Memory B cell (primary cell): ENCODE results near the gene EPHA1.

ENCODE experiments used
- ATAC-seq: fragments of 150-1000 bp; cut with Tn5 transposase; 2 replicates; pipeline ENCODE4 v1.10.0; 2021; ENCODE audit warnings: low read depth, mild to moderate bottlenecking, moderate library complexity
- DNase-seq, 2 donors: peaks; one replicate each; pipeline ENCODE4 v3.0.0; 2022; ENCODE audit warnings: low spot score in 2 of 2
- H3K27ac Mint-ChIP-seq: one replicate; pipeline ENCODE4 v1.8.0; 2022; ENCODE audit warnings: mild to moderate bottlenecking, moderate library complexity, mixed read lengths
- H3K27me3 Mint-ChIP-seq: one replicate; pipeline ENCODE4 v1.8.0; 2022; ENCODE audit warnings: mixed read lengths
- H3K36me3 Mint-ChIP-seq: one replicate; pipeline ENCODE4 v1.8.0; 2022; ENCODE audit warnings: mild to moderate bottlenecking, mixed read lengths
- H3K4me1 Mint-ChIP-seq: one replicate; pipeline ENCODE4 v1.8.0; 2022; ENCODE audit warnings: mixed read lengths
- H3K4me3 Mint-ChIP-seq: one replicate; pipeline ENCODE4 v1.8.0; 2022; ENCODE audit warnings: mild to moderate bottlenecking, moderate library complexity, mixed read lengths
- H3K9me3 Mint-ChIP-seq: one replicate; pipeline ENCODE4 v1.8.0; 2022; ENCODE audit warnings: mixed read lengths

EPHA1 gene

DNA sequence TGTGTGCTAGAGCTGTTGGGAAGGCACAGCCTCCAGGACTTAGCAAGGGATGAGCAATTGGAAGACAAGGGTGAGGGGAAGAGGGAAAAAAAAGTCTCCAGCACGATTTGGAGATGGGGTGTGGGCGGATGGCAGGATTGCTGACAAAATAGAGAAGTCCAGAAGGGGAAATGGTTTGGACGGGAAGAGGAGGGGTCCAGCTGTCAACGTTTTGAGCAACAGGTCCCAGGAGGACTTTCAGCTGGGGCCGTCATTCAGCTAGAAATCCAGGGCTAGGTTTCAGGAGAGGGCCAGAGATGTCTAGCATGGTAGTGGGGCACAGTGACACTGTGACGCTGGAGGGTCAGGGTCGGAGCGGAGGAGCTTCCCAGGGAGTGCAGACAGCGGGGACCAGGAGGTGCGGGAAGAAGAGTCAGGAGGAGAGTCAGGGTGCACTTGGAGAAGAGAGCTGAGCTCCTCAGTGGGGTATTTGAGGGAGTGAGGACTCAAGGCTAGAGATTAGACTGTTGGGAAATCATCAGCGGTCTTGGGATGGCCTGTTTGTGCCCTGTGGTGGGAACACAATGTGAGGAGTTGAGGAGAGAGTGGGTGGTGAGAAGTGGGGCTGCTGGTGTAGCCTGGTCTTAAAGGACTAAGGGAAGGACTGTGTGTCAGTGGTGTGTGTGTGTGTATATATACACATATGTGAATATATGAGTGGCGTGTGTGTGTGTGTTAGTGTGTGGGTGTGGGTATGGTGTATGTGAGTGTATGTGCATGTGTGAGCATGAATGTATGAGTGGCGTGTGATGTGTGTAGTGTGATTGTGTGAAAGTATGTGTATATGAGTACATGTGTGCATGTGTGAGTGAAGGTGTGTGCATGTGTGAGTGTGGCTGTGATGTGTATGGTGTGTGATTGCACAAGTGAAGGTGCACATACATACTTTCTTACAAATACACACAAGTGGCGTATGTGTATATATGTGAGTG lies 23.7 kb downstream of the EPHA1 start:
- DNase-seq = no peak
- Mint-ChIP-seq H3K9me3 (no peaks in the 10 kb centered on the region), H3K4me3 (no peak overlapping the region), H3K4me1 (peaks cover 2% of the 10 kb centered on the region), H3K27ac (no peak overlapping the region), H3K27me3 (no peaks in the 10 kb centered on the region), H3K36me3 (peaks cover 2% of the 10 kb centered on the region)
- ATAC-seq = no peak

DNA sequence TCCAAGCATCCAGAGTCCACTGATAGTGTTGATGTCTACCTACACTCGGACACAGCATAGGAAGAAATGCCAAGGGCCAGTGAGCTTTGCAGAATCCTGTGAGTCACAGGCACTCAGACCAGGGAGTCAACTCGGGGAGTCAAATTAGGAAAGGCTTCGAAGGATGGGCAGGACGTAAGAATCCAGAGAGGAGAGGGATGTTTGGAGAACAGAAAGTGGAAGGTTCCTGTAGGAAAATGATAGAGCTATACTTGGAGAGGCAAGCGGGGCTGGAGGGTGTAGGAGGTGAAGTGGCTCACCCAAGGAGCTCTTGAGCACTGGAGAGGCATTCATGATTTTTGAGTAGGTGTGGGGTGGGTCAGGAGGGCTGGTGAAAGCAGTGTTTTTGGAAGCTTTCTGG lies 24.5 kb downstream of the EPHA1 start:
- H3K36me3 Mint-ChIP-seq = no peaks in the 10 kb centered on the region
- DNase-seq (no peak), ATAC-seq (no peak)
- H3K9me3 Mint-ChIP-seq = no peaks in the 10 kb centered on the region
- H3K4me1 Mint-ChIP-seq = peaks cover 9% of the 10 kb centered on the region
- no peak overlapping the region for H3K4me3 Mint-ChIP-seq
- no peak overlapping the region for H3K27ac Mint-ChIP-seq
- no peaks in the 10 kb centered on the region for H3K27me3 Mint-ChIP-seq

DNA sequence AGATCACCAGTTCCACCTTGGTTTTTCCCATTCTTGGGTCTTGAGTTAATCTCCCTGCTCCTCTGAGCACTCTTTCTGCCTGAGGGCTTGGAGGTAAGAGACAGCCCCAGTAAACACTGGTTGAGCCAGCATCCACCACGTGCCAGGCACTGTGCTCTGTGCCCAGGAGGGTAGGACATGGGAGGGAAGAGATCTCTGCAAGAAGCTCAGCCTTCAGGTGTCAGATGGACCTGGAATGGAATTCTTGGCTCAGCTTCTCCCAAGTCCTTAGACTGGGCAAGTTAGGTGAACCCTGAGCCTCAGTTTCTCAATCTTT lies 25.1 kb downstream of the EPHA1 start:
- Mint-ChIP-seq H3K9me3 (no peaks in the 10 kb centered on the region), H3K27me3 (no peaks in the 10 kb centered on the region), H3K27ac (no peak overlapping the region), H3K36me3 (no peaks in the 10 kb centered on the region), H3K4me3 (no peak overlapping the region), H3K4me1 (peaks cover 10% of the 10 kb centered on the region)
- no peak for DNase-seq
- ATAC-seq = no peak

DNA sequence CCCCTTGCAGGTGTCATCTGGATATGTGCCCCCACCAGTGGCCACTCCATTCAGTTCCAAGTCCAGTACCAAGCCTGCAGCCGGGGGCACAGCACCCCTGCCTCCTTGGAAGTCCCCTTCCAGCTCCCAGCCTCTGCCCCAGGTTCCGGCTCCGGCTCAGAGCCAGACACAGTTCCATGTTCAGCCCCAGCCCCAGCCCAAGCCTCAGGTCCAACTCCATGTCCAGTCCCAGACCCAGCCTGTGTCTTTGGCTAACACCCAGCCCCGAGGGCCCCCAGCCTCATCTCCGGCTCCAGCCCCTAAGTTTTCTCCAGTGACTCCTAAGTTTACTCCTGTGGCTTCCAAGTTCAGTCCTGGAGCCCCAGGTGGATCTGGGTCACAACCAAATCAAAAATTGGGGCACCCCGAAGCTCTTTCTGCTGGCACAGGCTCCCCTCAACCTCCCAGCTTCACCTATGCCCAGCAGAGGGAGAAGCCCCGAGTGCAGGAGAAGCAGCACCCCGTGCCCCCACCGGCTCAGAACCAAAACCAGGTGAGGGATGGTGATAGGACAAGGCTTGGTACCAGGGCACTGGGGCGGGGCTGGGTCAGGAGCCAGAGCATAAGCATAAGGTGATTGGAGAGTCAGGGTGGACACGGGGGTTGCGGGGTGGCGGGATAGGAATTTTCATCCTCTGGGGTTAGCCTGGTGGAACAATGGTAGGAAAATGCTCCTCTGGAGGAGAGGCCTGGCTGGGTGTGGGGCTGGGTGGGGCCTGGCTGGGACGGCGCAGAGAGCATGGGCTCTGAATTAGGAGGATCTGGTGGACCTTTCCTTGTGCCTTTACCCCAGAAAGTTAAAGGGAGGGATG lies 25.6 kb downstream of the EPHA1 start:
- Mint-ChIP-seq H3K9me3 (no peaks in the 10 kb centered on the region), H3K36me3 (no peaks in the 10 kb centered on the region), H3K27me3 (no peaks in the 10 kb centered on the region), H3K4me1 (peaks cover 10% of the 10 kb centered on the region), H3K27ac (no peak overlapping the region), H3K4me3 (peak overlapping the region; percentile 54)
- no peak for ATAC-seq
- DNase-seq = no peak

DNA sequence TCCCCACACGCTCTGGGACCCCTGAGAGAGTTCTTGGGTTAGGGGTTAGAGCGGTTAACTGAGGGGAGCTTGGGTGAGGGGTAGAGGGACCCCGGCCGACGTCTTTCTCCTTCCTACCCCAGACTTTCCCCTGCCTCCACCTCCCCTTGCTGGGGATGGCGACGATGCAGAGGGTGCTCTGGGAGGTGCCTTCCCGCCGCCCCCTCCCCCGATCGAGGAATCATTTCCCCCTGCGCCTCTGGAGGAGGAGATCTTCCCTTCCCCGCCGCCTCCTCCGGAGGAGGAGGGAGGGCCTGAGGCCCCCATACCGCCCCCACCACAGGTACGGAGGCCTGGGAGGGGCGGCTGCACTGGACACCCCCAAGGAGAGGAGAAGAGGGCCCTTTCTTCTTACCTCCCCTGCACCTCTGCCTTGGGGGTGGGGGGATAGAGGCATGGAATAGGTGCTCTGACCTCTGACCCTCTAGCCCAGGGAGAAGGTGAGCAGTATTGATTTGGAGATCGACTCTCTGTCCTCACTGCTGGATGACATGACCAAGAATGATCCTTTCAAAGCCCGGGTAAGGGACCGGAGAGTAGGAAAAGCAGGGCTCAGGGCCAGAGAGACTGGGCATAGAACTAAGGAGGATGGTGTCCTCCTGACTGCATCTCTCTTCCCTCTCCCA lies 26.4 kb downstream of the EPHA1 start:
- Mint-ChIP-seq H3K27ac (no peak overlapping the region), H3K36me3 (no peaks in the 10 kb centered on the region), H3K27me3 (no peaks in the 10 kb centered on the region), H3K9me3 (no peaks in the 10 kb centered on the region), H3K4me1 (peaks cover 10% of the 10 kb centered on the region), H3K4me3 (peak overlapping the region; percentile 57)
- no peak for ATAC-seq
- no peak for DNase-seq

DNA sequence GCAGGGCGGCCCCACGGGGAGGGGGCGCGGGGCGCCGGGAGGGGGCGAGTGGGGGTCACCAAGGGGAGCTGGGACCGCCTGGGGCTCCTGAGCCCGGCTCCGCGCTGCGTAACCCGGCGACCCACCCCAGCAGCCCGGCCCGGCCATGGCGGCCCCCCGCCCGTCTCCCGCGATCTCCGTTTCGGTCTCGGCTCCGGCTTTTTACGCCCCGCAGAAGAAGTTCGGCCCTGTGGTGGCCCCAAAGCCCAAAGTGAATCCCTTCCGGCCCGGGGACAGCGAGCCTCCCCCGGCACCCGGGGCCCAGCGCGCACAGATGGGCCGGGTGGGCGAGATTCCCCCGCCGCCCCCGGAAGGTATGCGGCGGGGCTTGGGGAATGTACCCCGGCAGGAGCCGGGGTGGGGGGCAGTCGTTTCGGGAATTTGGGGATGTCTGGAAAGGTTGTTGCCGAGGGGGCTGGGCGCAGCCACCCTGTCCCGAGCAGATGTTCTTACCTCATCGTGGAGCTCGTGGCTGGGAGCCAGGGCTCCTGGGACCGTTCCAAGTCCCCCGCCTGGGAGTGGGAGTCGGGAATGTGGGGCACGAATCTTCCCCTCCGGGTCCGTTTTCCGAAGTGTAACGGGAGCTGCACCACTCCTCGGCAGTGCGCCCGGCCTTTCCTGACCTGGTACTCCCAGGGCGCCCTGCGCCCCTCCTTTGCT lies 27.1 kb downstream of the EPHA1 start:
- peak overlapping the region; percentile 51 for H3K4me3 Mint-ChIP-seq
- no peaks in the 10 kb centered on the region for H3K36me3 Mint-ChIP-seq
- H3K4me1 Mint-ChIP-seq = peaks cover 10% of the 10 kb centered on the region
- no peaks in the 10 kb centered on the region for H3K27me3 Mint-ChIP-seq
- no peaks in the 10 kb centered on the region for H3K9me3 Mint-ChIP-seq
- H3K27ac Mint-ChIP-seq = no peak overlapping the region
- ATAC-seq = peak; percentile 2
- DNase-seq = no peak

DNA sequence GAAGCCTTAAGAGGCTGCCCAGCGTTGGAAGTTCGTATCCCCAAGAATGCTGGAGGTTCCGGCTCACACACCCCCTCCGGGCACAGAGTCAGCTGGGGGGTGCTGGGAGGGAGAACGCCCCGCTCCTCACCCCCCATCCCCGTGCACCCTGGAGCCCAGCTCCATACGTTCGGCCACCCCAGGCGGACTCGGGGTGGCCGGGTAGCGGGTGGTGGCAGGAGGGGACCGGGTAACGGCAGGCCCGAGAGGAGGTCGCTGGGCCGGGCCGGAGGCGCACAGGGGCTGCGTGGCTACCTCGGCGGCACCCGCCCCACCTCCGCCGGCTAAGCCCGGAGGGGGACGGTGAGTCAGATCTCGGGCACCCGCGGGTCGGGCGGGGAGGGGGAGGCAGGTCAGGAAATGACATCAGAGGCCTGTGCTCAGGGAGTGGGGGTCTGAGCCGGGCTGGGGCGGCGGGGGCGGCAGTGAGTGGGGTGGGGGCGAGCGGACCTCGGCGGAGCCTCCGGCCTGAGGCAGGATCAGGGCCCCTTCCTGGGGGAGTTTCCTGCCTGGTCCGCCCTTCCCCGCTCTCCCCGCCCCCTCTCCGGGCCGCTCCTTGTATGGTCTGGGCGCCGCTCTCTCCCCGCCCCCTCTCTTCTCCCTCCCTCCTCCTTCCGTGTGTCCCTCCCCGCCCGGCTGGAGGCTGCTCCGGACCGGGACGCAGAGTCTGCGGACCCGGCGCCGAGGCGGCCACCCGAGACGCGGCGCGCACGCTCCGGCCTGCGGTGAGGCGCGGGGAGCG lies 27.8 kb downstream of the EPHA1 start, which contains the start of gene ZYX:
Gene ZYX, plus strand, starts transcription at position 700 of the 781 bp plus-strand sequence. CDS start 227 bp downstream, outside the sequence.
- ATAC-seq = peak; percentile 73
- peak; percentile 71 to 73 for DNase-seq
- Mint-ChIP-seq H3K4me3 (peak within 1 kb of the TSS; percentile 85), H3K4me1 (peaks cover 14% of the 10 kb centered on the region), H3K27ac (peak within 1 kb of the TSS; percentile 83), H3K36me3 (no peaks in the 10 kb centered on the region), H3K9me3 (no peaks in the 10 kb centered on the region), H3K27me3 (no peaks in the 10 kb centered on the region)

DNA sequence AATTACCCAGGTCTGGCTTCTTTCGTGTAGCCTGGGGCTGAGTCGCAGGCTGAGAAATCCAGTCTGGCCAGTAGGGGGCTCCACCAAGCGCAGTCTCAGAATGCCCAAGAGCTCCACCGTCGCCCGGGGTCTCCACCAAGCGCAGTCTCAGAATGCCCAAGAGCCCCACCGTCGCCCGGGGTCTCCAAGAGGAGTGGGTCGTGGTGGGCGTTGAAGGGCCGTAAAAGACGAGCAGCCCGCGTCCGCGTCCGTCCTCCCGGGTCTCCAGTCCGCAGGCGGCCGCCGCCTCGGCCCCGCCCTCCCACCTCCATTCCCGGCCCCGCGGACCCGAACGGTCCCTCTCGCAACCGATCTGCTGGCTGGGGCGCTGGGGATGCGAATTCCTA lies 28.4 kb downstream of the EPHA1 start:
- peak overlapping the region; percentile 85 for H3K4me3 Mint-ChIP-seq
- H3K9me3 Mint-ChIP-seq = no peaks in the 10 kb centered on the region
- no peaks in the 10 kb centered on the region for H3K36me3 Mint-ChIP-seq
- H3K27ac Mint-ChIP-seq = peak overlapping the region; percentile 83
- peaks cover 17% of the 10 kb centered on the region for H3K4me1 Mint-ChIP-seq
- DNase-seq = peak; percentile 90 to 95
- ATAC-seq = peak; percentile 65
- no peaks in the 10 kb centered on the region for H3K27me3 Mint-ChIP-seq

DNA sequence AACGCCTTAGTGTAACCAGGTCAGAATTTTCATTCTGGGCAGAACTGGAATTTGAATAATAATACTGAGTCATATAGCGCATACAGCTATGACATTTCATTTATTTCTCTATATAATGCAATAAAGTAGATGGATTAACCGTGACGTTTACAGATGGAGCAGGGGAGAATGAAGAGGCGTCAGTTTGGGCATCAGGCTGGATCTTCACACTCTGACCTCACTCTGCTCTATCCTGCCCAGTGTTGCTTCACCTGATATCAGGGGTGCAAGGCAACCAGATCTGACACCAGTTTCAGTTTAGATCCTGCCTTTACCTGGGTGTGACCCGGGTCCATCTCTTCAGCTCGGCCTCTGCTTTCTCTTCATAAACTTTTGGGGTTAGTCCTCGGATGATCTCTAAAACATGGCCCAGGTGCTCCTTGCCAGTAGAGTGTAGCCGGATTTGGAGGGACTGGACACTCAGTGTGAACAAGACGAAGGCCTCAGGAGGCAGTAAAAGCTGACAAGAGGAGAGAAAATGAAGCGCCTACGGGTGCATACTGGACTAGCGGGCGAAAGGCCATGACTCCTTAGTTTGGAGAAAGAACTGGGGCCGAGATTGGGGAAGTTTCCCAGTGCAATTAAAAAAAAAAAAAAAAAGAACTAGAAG lies 28.9 kb downstream of the EPHA1 start:
- no peak for DNase-seq
- H3K27me3 Mint-ChIP-seq = no peaks in the 10 kb centered on the region
- H3K9me3 Mint-ChIP-seq = no peaks in the 10 kb centered on the region
- no peaks in the 10 kb centered on the region for H3K36me3 Mint-ChIP-seq
- peak overlapping the region; percentile 85 for H3K4me3 Mint-ChIP-seq
- no peak for ATAC-seq
- peaks cover 22% of the 10 kb centered on the region for H3K4me1 Mint-ChIP-seq
- H3K27ac Mint-ChIP-seq = peak overlapping the region; percentile 83

DNA sequence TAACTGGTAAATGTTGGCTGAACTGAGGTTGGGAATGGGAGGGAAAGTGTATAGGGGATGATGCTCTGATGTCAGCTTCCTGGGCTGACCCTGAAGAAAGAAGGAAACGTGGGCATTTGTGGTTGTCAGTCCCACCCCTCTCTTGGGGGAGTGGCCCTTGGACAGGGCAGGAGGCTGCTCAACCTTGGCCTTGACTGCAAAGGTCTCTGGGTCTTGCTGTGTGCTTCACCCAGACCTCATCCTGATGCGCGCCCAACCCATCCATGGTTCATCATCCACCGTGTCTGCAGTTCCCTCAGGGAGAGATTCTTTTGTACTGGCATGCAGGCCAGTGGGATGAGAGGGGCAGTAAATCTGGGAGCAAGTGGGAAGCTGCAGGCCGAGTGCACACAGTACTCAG lies 32.3 kb downstream of the EPHA1 start:
- Mint-ChIP-seq H3K4me3 (no peak overlapping the region), H3K27ac (no peak overlapping the region), H3K9me3 (no peaks in the 10 kb centered on the region), H3K4me1 (peaks cover 37% of the 10 kb centered on the region), H3K36me3 (no peaks in the 10 kb centered on the region), H3K27me3 (no peaks in the 10 kb centered on the region)
- ATAC-seq (no peak), DNase-seq (no peak)

DNA sequence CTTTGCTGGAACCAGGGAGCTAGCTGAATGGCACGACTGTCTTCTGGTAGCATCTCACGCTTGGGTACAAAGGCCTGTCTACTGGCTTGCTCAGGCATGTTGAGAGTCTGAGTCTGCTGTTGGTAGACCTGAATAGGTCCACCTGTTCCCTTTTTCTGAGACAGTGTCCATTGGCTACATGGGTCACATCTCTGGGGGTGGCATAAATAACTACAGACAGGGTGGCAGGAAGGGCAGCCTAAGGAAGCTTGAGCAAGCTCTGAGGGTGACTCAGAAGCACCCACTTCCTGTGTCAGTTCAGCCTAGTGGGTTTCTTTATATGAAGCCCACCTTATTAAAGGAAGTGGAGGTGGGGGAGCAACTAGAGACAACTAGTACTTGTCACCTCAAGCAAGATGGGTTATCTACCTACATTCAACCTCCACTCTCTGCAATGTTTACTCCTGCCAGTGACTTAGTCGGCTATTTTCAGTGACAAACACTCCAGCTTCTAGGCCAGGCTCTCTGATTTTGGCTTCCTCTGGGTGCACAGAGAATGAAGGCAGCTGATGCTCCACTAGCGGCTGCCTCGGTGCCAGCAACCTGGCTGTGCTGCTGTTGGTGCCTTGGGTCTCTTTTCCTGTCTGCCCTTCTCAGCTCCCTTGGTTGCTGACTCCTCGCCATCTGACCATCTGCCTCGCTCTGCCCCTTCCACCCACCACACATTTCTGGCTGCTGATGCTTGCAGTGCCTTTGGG lies 33.2 kb downstream of the EPHA1 start:
- Mint-ChIP-seq H3K4me1 (peaks cover 37% of the 10 kb centered on the region), H3K4me3 (peak overlapping the region; percentile 21), H3K36me3 (no peaks in the 10 kb centered on the region), H3K9me3 (no peaks in the 10 kb centered on the region), H3K27ac (no peak overlapping the region), H3K27me3 (no peaks in the 10 kb centered on the region)
- ATAC-seq (peak; percentile 15), DNase-seq (no peak)

DNA sequence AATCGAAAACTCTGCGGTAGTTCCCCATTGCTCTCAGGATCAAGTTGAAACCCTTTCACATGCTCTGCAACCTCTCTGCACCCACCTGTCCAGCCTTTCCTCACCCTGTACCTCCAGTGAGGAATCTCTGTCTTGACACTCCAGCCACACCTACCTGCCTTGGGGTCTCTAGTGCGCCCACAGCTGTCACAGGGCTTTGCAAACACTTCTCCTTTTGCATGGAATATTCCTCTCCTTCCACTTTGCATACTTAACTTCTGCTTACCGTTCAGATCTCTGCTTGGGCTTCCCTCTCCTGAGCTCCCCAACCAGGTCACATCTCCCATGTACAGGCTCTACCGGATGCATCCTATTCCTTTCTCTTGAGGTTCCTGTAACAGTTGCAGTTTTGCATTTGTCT lies 34.1 kb downstream of the EPHA1 start:
- no peak overlapping the region for H3K27ac Mint-ChIP-seq
- H3K4me1 Mint-ChIP-seq = peaks cover 33% of the 10 kb centered on the region
- H3K9me3 Mint-ChIP-seq = no peaks in the 10 kb centered on the region
- DNase-seq = no peak
- H3K36me3 Mint-ChIP-seq = no peaks in the 10 kb centered on the region
- no peak overlapping the region for H3K4me3 Mint-ChIP-seq
- ATAC-seq = peak; percentile 68
- H3K27me3 Mint-ChIP-seq = no peaks in the 10 kb centered on the region
